Ishikawa (cell line): Measurements from ENCODE around the gene ASB7.

ENCODE experiments used
- CEBPB ChIP-seq: IDR thresholded peaks from 2 replicates; pipeline ENCODE4 v1.6.1; 2012
- CREB1 ChIP-seq: IDR thresholded peaks from 2 replicates; pipeline ENCODE4 v1.6.1; 2012; ENCODE audit warnings: low read depth
- EGR1 ChIP-seq: IDR thresholded peaks from 2 replicates; pipeline ENCODE4 v1.6.1; 2012
- EP300 ChIP-seq: IDR thresholded peaks from 2 replicates; pipeline ENCODE4 v1.6.1; 2012; ENCODE audit warnings: borderline replicate concordance
- FOXM1 ChIP-seq: IDR thresholded peaks from 2 replicates; pipeline ENCODE4 v1.6.1; 2012; ENCODE audit warnings: low read depth, borderline replicate concordance
- MAX ChIP-seq: IDR thresholded peaks from 2 replicates; pipeline ENCODE4 v1.6.1; 2012
- NFIC ChIP-seq: IDR thresholded peaks from 2 replicates; pipeline ENCODE4 v1.6.1; 2012
- RAD21 ChIP-seq: IDR thresholded peaks from 2 replicates; pipeline ENCODE4 v1.6.1; 2012; ENCODE audit warnings: low read depth
- REST ChIP-seq: IDR thresholded peaks from 2 replicates; pipeline ENCODE4 v1.6.1; 2012; ENCODE audit warnings: low read depth, mild to moderate bottlenecking
- TAF1 ChIP-seq: IDR thresholded peaks from 2 replicates; pipeline ENCODE4 v1.6.1; 2012; ENCODE audit warnings: low read depth, mild to moderate bottlenecking
- TCF12 ChIP-seq: IDR thresholded peaks from 2 replicates; pipeline ENCODE4 v1.6.1; 2012; ENCODE audit warnings: low read depth
- TEAD4 ChIP-seq: IDR thresholded peaks from 2 replicates; pipeline ENCODE4 v1.6.1; 2012
- USF1 ChIP-seq: IDR thresholded peaks from 2 replicates; pipeline ENCODE4 v1.6.1; 2012
- YY1 ChIP-seq: IDR thresholded peaks from 2 replicates; pipeline ENCODE4 v1.6.1; 2012; ENCODE audit warnings: low read depth
- ZBTB7A ChIP-seq: IDR thresholded peaks from 2 replicates; pipeline ENCODE4 v1.6.1; 2012; ENCODE audit warnings: low read depth

The ASB7 gene

GRCh38 chr15:100691321-100691720, 88.9 kb downstream of the ASB7 start:
- no peak for TF ChIP-seq CREB1

- TF ChIP-seq MAX: no peak
- TF ChIP-seq TAF1: no peak
- no peak for TF ChIP-seq NFIC
- TF ChIP-seq CEBPB: no peak
- TF ChIP-seq EP300: no peak
- TF ChIP-seq EGR1: no peak
- no peak for TF ChIP-seq FOXM1
- TF ChIP-seq TCF12: no peak
- TF ChIP-seq TEAD4: no peak
- no peak for TF ChIP-seq REST
- no peak for TF ChIP-seq USF1
- no peak for TF ChIP-seq RAD21
These were observed 89.9 kb downstream of the ASB7 start for GRCh38 chr15:100692246-100692645.

GRCh38 chr15:100692671-100693070, 90.3 kb downstream of the ASB7 start:
- TF ChIP-seq NFIC (no peak), MAX (no peak), EGR1 (no peak)

- TF ChIP-seq TAF1 (no peak), MAX (peak; percentile 39; the same call in 1 of the 2 replicates), TEAD4 (peak; percentile 39; the same call in 1 of the 2 replicates), CEBPB (0 out of 2 replicates have a peak, but pooled peaks have one; percentile 10), ZBTB7A (no peak)
These were observed 91.1 kb downstream of the ASB7 start for GRCh38 chr15:100693451-100693850.

GRCh38 chr15:100694381-100695021, 92.1 kb downstream of the ASB7 start:
- no peak for TF ChIP-seq CREB1
- no peak for TF ChIP-seq EGR1
- no peak for TF ChIP-seq RAD21
- no peak for TF ChIP-seq TEAD4
- no peak for TF ChIP-seq CEBPB
- no peak for TF ChIP-seq ZBTB7A
- no peak for TF ChIP-seq USF1
- TF ChIP-seq MAX: no peak
- TF ChIP-seq NFIC: no peak
- no peak for TF ChIP-seq TAF1
- no peak for TF ChIP-seq FOXM1
- TF ChIP-seq REST: no peak
- no peak for TF ChIP-seq EP300
- TF ChIP-seq TCF12: no peak
- no peak for TF ChIP-seq YY1

GRCh38 chr15:100695048-100695447, 92.7 kb downstream of the ASB7 start:
- TF ChIP-seq ZBTB7A: no peak
- TF ChIP-seq TAF1: no peak
- TF ChIP-seq NFIC: no peak
- TF ChIP-seq EP300: no peak
- TF ChIP-seq YY1: no peak
- TF ChIP-seq USF1: no peak
- no peak for TF ChIP-seq TCF12
- no peak for TF ChIP-seq CREB1
- no peak for TF ChIP-seq FOXM1
- no peak for TF ChIP-seq MAX
- TF ChIP-seq EGR1: no peak
- no peak for TF ChIP-seq RAD21
